ENCODE data around the gene ADAT3.

The ADAT3 gene

GRCh38 chr19:1942934-1943555, 37.8 kb downstream of the ADAT3 start:
- no peak for DNase-seq

GRCh38 chr19:1943661-1944087, 38.5 kb downstream of the ADAT3 start:
- no peak for DNase-seq

GRCh38 chr19:1944088-1944915, 39.1 kb downstream of the ADAT3 start:
- no peak for DNase-seq

GRCh38 chr19:1944916-1945561, 39.8 kb downstream of the ADAT3 start:
- no peak for DNase-seq

GRCh38 chr19:1945899-1946298, 40.7 kb downstream of the ADAT3 start:
- DNase-seq = no peak

GRCh38 chr19:1947651-1948209, 42.5 kb downstream of the ADAT3 start:
- DNase-seq = no peak

GRCh38 chr19:1949304-1950101, 44.3 kb downstream of the ADAT3 start:
- no peak for DNase-seq

- DNase-seq = no peak
Measured at GRCh38 chr19:1950640-1951039, 45.4 kb downstream of the ADAT3 start.

- no peak for DNase-seq
Measured at GRCh38 chr19:1952635-1953034, 47.4 kb downstream of the ADAT3 start.

GRCh38 chr19:1953037-1953436, 47.8 kb downstream of the ADAT3 start:
- DNase-seq = no peak

- DNase-seq = no peak
Measured at GRCh38 chr19:1953441-1954094, 48.4 kb downstream of the ADAT3 start.

GRCh38 chr19:1954532-1954933, 49.3 kb downstream of the ADAT3 start:
- DNase-seq = no peak

- no peak for DNase-seq
Measured at GRCh38 chr19:1955171-1956121, 50.2 kb downstream of the ADAT3 start.

GRCh38 chr19:1956122-1956494, 50.9 kb downstream of the ADAT3 start:
- DNase-seq = no peak

- no peak for DNase-seq
Measured at GRCh38 chr19:1956868-1957492, 51.8 kb downstream of the ADAT3 start.

GRCh38 chr19:1957562-1958248, 52.5 kb downstream of the ADAT3 start:
- DNase-seq = no peak

GRCh38 chr19:1959928-1960589, 54.9 kb downstream of the ADAT3 start:
- DNase-seq = no peak

- no peak for DNase-seq
Measured at GRCh38 chr19:1961000-1961883, 56.0 kb downstream of the ADAT3 start.
